ENCODE measurements around the gene EPHA6. TPM values are rescaled to one million over a fixed set of nuclear protein-coding genes. Genes with fewer than 3 reads are reported as not detected.
A peak's percentile ranks its signal among the peaks of the same experiment; 100 is the strongest.

The EPHA6 gene
- total RNA-seq, 1 experiment from 2014 or later: 1.2 TPM

DNA sequence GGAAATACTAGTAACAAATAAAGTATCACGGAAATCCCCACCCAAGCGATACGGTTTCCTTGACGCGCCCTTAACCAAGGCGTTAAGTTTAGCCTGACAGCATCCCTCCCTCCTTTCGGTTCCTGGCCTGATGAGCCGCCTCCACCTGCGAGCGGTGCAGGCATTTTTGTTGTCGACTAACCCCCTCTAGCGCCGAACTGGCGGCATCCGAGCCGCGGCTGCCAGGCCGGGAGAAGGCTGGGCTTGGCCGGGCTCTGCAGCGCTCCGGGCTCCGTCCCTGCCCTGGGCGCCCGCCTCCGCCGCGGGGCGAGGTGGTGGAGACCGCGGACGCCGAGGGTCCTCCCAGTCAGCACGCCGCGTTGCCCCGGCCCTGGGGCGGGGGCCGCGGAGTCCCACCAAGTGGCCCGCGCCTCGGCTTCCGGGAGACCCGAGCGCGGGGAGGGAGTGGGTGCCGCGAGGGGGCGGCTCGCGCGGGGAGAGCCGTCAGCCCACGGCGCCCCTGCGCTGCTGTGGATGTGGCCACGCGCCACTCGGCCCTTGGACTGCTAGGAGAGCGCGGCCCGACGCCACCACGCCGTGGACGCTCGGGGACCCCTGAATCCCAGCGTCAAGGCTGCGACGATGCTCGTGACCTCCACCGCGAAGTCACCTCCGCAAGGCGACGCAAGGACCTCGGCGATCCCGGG lies 1.1 kb upstream of the EPHA6 start:
- Histone ChIP-seq H3K4me2 (peak overlapping the region; percentile 97), H3K79me2 (ENCODE audit: low read depth) (no peaks in the 10 kb centered on the region), H2AFZ (peak overlapping the region; percentile 95), H3F3A (ENCODE audit: insufficient read depth, low read depth) (no peaks in the 10 kb centered on the region), H3K4me3 (peak overlapping the region; percentile 62), H3K36me3 (ENCODE audit: low read depth) (no peaks in the 10 kb centered on the region), H3K27me3 (ENCODE audit: insufficient read depth, low read depth) (peaks cover 32% of the 10 kb centered on the region), H3K27ac (no peak overlapping the region), H3K4me1 (replicated peaks; ENCODE audit: insufficient read depth) (peaks cover 16% of the 10 kb centered on the region), H3K9me3 (ENCODE audit: insufficient read depth, low read depth) (no peaks in the 10 kb centered on the region), H4K20me1 (ENCODE audit: insufficient read depth) (0 out of 2 replicates have a peak, but pooled peaks cover 3% of the 10 kb centered on the region), H3K9me2 (ENCODE audit: insufficient read depth) (no peaks in the 10 kb centered on the region)
- TF ChIP-seq, protein P1, sequence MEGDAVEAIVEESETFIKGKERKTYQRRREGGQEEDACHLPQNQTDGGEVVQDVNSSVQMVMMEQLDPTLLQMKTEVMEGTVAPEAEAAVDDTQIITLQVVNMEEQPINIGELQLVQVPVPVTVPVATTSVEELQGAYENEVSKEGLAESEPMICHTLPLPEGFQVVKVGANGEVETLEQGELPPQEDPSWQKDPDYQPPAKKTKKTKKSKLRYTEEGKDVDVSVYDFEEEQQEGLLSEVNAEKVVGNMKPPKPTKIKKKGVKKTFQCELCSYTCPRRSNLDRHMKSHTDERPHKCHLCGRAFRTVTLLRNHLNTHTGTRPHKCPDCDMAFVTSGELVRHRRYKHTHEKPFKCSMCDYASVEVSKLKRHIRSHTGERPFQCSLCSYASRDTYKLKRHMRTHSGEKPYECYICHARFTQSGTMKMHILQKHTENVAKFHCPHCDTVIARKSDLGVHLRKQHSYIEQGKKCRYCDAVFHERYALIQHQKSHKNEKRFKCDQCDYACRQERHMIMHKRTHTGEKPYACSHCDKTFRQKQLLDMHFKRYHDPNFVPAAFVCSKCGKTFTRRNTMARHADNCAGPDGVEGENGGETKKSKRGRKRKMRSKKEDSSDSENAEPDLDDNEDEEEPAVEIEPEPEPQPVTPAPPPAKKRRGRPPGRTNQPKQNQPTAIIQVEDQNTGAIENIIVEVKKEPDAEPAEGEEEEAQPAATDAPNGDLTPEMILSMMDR (conservative IDR thresholded peaks at IDR 0.05): peak; percentile 83
- no peak for TF ChIP-seq EZH2 (IDR thresholded peaks at IDR 0.05; ENCODE audit: low read depth)
- intact Hi-C loops (cut with micrococcal nuclease; ENCODE audit: unreplicated experiment): loop anchor here (2.0 kb wide), 1 partner anchor 482 kb away; no protein-coding TSS in a partner anchor
- ChIA-PET CTCF (interaction anchor here (0.7 kb wide), 1 partner anchor 14 kb away, joined by 4 read pairs; no protein-coding TSS in a partner anchor), POLR2A (ENCODE audit: unreplicated experiment) (no interaction called here)
- BruUV-seq (replicated peaks): no TSS peak
- peak; percentile 70 to 87 for DNase-seq

DNA sequence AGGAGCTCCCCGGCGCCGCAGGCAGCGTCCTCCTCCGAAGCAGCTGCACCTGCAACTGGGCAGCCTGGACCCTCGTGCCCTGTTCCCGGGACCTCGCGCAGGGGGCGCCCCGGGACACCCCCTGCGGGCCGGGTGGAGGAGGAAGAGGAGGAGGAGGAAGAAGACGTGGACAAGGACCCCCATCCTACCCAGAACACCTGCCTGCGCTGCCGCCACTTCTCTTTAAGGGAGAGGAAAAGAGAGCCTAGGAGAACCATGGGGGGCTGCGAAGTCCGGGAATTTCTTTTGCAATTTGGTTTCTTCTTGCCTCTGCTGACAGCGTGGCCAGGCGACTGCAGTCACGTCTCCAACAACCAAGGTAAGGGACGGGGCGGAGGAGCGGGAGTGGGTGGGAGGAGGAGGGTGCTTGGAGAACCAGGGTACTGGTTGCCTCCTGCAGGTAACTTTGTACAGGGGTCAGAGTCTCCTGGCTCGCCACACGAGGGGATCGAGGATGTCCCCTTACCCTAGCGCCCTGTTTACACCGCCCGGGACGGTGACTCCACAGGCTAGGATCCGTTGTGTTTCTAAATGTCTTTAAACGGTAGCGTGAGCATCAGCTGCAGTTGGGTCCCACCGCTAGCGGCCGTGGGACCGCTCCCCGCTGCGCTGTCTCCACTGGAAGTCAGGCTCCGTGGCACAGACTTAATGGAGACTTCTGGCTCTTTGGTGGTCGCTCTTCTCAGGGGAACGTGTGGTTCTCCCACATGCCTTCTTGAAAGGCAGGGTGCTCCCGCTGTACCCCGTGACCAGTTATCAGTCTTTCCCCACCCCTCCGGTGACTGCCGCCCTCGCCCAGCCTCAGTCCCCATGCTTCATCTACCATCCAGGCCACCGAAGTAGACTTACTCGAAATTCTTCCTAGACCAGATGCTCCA lies 515 bp downstream of the EPHA6 start:
- no peak for TF ChIP-seq EZH2 (IDR thresholded peaks at IDR 0.05; ENCODE audit: low read depth)
- TF ChIP-seq, protein P1 (conservative IDR thresholded peaks at IDR 0.05): no peak
- Histone ChIP-seq H3K79me2 (ENCODE audit: low read depth) (no peaks in the 10 kb centered on the region), H3K9me3 (ENCODE audit: insufficient read depth, low read depth) (no peaks in the 10 kb centered on the region), H3K4me2 (peak overlapping the region; percentile 97), H3K27ac (no peak overlapping the region), H3K9me2 (ENCODE audit: insufficient read depth) (no peaks in the 10 kb centered on the region), H3K27me3 (ENCODE audit: insufficient read depth, low read depth) (peaks cover 32% of the 10 kb centered on the region), H2AFZ (no peak overlapping the region), H3K36me3 (ENCODE audit: low read depth) (no peaks in the 10 kb centered on the region), H3F3A (ENCODE audit: insufficient read depth, low read depth) (no peaks in the 10 kb centered on the region), H3K4me3 (peak overlapping the region; percentile 62; the same call in 1 of the 2 replicates), H4K20me1 (ENCODE audit: insufficient read depth) (peaks cover 3% of the 10 kb centered on the region; the same call in 1 of the 2 replicates), H3K4me1 (replicated peaks; ENCODE audit: insufficient read depth) (peaks cover 16% of the 10 kb centered on the region)
- intact Hi-C loops (cut with micrococcal nuclease; ENCODE audit: unreplicated experiment): loop anchor here (1.0 to 2.0 kb wide), 2 partner anchors 904 to 1208 kb away; no protein-coding TSS in a partner anchor
- DNase-seq: no peak
- no TSS peak for BruUV-seq (replicated peaks)
- ChIA-PET CTCF (interaction anchor here (0.6 kb wide), 1 partner anchor 160 kb away, joined by 5 read pairs; no protein-coding TSS in a partner anchor), POLR2A (ENCODE audit: unreplicated experiment) (interaction anchor here (0.6 kb wide), 1 partner anchor 1301 kb away, joined by 16 read pairs; no protein-coding TSS in a partner anchor)

DNA sequence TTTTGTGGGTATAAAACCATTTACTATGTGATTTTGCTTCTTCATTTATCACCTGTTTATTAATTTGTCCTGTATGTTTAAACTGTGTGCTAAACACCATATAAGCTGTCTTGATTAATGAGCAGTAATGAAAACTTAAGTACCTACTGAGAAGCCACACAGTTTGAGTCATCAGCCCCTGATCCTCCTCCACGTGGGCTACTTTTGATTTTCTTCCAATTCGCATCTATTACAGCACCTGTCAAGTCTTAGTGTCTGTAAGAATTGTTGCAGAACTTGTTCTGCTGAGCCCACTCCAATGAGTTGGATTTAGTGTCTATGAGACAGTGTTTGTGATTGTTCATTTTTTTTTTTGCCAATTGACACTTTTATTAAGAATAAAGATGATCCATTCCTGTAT lies 16.8 kb downstream of the EPHA6 start:
- no peak overlapping the region for H3K4me2 ChIP-seq
- no peaks in the 10 kb centered on the region for H3K9me3 ChIP-seq (ENCODE audit: insufficient read depth, low read depth)
- no peaks in the 10 kb centered on the region for H3K36me3 ChIP-seq (ENCODE audit: low read depth)
- H3K27me3 ChIP-seq (ENCODE audit: insufficient read depth, low read depth): no peaks in the 10 kb centered on the region
- no peak overlapping the region for H3K4me3 ChIP-seq
- intact Hi-C loops (cut with micrococcal nuclease; ENCODE audit: unreplicated experiment): no loop called here
- CTCF ChIA-PET: no interaction called here
- no peak for DNase-seq
- H3K4me1 ChIP-seq (replicated peaks; ENCODE audit: insufficient read depth): no peaks in the 10 kb centered on the region
- H3K27ac ChIP-seq: no peak overlapping the region
- POLR2A ChIA-PET (ENCODE audit: unreplicated experiment): no interaction called here
- H3F3A ChIP-seq (ENCODE audit: insufficient read depth, low read depth): no peaks in the 10 kb centered on the region
- H4K20me1 ChIP-seq (ENCODE audit: insufficient read depth): no peaks in the 10 kb centered on the region
- BruUV-seq (replicated peaks): no TSS peak
- H2AFZ ChIP-seq: no peak overlapping the region
- H3K9me2 ChIP-seq (ENCODE audit: insufficient read depth): no peaks in the 10 kb centered on the region; the same call in 1 of the 2 replicates
- TF ChIP-seq EZH2 (IDR thresholded peaks at IDR 0.05; ENCODE audit: low read depth): no peak
- TF ChIP-seq, protein P1 (conservative IDR thresholded peaks at IDR 0.05): no peak
- no peaks in the 10 kb centered on the region for H3K79me2 ChIP-seq (ENCODE audit: low read depth)
